ENCODE results near the gene SRRD. TPM values are rescaled to one million over a fixed set of nuclear protein-coding genes. Genes with fewer than 3 reads are reported as not detected.

The SRRD gene
- total and polyA plus RNA-seq, 2 of the 8 experiments (the other 6 are each of a cell fraction or from before 2014, with no cell fraction given), result 17.1 to 25.3 TPM

DNA sequence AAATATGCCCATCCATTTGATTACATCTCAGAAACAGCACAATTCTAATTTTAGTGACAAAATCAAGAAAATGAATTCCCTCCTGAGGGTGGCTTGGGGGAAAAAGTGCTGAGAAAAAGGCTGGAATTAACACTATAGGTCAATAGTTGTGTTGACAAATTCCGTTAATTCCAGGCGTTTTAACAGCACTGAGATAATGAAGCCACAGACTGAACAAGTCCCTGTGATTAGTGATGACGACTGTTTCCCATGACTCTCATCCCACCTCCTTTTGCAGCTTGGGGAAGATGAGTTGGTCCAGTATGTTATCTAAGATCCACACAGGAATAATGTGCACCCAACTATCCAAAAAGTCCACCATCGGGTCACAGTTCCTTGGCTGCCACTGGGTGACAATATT is 12.8 kb downstream of the SRRD start (continued):
- no peak for TF ChIP-seq SIRT6 (IDR thresholded peaks at IDR 0.05; ENCODE audit: low read length)
